Measurements from ENCODE around the gene CTNNAL1.
A peak's percentile ranks its signal among the peaks of the same experiment; 100 is the strongest.

CTNNAL1 gene

DNA sequence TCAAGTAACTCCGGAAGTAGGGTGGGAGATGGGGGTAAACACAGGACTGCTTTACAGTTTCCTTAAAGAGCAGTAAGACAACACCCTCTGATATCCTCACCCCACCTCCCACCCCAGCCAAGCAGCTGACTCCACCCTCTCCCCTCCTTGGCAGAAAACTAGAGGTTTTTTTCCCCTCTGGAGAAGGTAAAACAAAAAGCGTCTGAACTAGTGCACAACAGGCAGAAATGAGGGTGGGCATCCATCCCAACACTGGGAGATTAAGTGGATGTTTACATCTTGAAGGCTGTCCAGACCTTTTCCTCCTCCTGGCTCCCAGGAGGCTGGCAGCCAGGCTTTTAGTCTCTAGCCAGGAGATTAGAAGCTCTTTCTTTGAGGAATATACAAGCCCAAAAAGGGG is 13.9 kb upstream of the CTNNAL1 start:
- no peak for DNase-seq

DNA sequence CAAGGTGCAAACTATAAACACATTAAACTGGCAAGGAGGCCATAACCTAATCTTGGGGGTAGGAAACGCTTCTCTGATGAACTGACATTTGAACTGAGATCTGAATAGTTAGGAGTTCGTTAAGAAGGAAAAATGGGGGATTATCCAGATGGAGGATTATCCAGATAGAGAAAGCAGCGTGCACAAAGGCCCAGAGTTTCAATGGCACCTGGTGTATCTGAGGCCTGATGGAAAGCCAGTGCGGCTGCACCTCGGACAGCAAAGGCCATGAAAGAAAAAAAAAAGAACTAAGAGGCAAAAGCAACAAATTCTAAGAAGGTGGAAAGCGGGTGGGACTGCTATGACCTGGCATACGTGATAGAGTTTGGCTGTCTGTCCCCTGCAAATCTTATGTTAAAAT is 13.0 kb upstream of the CTNNAL1 start:
- no peak for DNase-seq

DNA sequence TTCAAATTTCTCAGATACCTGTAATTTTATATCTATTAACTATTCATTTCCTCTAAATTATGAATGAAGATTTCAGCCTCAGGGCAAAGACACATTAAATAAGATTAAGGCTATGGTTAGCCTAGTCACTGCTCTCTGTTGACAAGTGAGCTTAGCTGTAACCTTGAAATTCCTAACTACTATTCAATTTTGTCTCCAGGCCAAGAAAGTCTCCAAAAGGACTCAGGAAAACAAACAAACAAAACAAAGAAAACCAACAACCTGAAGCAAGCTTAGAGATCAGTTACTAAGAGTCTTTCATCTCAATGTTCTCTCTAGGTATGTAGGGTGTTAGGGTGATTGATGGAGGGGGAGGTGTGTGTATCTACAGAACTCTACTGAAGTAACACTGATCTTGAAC is 9.6 kb upstream of the CTNNAL1 start:
- no peak for DNase-seq

DNA sequence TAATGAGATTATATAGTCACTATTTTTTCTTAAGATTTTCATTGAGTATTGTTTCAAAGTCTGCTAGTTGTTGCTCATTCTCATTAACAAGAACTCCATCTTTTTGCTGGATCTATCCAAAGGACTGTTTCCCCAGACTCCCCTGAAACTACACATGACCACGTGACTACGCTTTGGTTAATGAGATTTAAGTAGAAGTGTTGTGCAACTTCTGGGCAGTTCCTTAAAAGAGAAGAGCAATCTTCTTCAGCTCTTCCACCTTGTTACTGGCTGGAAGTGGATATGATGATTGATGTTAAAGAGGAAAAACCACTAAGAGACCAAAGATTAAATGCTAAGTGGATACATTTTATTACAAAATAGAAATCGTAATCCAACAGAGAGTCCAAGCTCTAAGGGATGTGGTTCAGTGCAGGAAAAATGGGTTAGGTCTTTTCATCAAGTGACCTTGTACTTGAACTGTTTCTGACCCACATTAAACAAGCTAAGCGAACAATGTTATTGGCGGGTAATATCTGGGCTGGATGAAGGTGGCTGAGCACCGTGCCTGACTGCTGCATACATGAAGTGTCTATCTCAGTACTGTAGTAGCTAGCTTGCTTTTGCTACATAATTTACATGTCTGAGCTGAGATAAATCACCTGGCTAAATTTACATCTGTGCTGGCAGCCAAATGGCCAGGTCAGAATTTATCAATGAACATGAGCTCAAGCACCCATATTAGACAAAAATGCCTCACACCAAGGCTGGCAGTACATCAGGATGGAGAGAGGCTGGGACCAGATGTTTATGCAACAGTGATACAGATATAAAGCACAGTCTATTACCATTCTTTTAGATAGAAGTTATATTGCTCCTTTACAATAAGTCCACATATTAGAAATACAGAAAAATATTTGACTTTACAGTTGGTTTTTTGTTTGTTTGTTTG is 7.5 kb upstream of the CTNNAL1 start:
- no peak for DNase-seq

- no peak for DNase-seq
Observed at GRCh38 chr9:109020113-109020512, 6.8 kb upstream of the CTNNAL1 start.

GRCh38 chr9:109019420-109019819 is 6.1 kb upstream of the CTNNAL1 start:
- DNase-seq, result no peak

DNA sequence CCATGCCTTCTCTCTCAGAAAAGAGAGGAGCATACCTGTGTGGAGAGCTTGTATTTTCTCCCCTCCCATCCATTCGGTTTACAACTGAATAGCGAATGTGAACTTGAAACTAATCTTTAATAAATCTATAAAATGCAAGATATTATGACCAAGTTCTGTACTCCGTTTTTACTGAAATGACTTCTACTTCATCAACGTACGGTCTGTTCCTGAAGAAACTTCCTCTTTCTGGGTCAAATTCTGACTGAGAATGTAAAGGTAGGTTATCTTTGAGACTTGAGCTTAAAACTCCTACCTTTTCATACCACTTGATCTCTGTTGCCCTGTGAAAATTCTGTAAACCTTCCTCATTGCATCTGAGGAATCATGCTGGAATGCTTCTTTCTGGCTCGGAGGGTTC is 4.2 kb upstream of the CTNNAL1 start:
- no peak for DNase-seq

- no peak for DNase-seq
Observed at GRCh38 chr9:109017061-109017460, 3.8 kb upstream of the CTNNAL1 start.

DNA sequence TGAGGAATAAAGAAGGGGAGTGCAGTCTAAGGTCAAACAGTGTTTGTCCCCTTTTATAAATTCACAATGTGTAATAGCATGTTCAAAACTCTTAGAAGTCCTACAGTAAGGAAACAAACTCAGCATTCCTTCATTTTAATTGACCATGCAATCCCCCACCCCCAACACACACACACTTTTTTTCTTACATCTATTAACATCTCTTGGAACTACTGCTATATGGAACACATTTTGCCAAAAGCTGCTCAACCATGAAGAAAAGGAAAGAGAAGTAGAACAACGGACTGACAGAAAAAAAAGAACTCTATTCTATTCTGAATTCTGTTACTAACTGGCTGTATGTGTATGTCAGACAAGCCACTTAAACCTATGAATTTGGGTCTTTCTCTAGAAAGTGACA is 2.8 kb upstream of the CTNNAL1 start:
- DNase-seq, result no peak

GRCh38 chr9:109014608-109015280 is 1.4 kb upstream of the CTNNAL1 start:
- DNase-seq, result no peak

DNA sequence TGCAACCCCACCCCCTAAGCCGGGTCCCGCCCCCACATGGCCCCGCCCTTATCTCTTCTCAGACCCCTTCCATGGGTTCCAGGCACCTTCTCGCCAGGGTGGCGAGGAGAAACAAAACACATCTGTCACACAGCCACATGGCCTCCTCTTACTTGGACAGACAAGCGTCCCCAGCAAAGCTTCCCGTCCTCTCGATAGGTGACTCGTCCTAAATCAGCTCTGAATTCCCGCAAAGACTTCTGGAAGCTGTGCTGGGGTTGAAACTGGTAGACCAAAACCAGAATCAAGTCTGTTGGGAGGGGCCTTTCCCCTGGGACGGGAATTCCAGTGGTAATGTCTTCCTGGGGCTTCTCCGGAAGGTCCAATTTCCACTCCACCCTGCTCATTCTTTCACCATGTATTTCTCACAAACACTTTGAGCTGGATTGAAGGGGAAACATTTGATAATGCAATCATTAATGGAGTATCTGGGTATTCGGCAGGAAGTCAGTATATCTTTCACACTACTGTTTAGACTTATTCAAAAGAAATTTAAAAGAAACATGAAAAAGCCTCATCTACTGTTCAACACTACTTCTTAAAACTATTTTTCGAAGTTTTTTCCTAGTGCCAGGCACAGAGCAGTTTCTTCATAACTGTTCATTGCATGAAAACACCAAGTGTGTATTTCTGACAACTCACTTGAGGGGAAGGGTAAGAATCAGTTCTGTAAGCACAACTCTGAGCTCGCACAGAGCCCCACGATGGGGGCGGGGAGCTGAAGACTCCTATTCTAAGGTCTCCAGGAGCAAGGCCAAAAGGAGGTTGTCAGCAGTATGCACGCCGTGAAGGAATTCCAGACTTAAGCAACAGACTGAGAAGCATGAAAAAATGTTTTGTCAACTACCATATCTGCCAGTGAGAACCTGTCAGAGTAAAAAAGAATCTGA is 644 bp upstream of the CTNNAL1 start:
- no peak for DNase-seq

DNA sequence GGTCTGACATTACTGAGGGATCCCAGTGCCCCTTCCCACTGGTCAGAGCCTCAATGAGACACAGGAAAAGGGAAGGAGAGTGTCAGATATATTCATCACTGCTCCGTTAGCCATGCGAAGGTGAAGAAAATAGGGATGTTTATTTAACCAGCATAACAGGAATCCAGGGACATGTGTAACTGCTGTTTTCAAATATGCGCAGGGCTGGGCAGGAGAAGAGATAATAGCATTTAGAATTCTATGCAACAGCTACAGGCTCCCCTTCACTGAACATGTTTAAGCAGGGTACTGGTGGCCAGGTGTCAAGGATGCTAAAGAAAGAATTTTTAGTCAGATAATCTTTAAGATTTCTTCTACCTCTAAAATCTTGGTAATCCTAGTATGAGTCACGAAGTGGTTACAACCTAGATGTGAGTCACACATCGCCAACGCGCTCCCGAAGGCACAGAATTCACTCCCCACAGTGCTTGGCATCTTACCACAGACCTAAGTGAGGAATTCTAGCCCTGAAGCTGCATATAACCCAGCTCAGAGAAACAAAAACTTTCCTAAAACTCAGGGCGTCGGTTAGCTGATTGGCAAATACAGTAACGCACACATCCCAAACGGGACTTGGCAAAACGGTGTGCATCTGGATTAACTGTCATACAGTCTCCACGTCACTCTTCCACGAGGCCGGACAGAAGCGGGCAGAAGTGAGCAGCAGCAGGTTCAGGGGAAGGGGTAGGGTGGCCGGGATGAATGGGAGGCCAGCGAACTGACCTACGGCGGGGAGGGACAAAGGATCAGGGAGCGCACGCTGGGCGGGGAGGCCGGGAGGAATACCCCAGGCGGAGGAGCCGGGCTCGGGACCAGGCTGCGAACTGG is 1.1 kb downstream of the CTNNAL1 start:
- peak; percentile 9 for DNase-seq

- DNase-seq, result no peak
Observed at GRCh38 chr9:109011231-109011671, 2.0 kb downstream of the CTNNAL1 start.

DNA sequence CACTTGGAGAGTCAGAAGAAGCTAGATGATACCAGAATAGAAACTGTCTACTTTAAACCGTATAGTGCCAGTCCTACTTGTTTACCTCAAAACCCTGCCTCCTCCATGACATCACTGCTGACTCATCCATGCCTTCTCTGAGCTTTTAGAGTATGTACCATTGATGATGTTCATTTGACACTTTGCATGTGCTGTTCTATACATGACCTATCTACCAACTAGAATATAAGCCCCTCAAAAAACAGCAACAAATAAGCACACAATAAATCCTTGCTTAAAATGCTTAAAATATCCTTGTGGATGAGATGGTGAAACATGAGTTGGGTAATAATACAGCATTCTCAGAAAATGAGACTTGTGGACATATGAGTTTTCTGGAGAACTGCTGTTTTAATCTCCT is 2.6 kb downstream of the CTNNAL1 start:
- DNase-seq, result peak; percentile 36

DNA sequence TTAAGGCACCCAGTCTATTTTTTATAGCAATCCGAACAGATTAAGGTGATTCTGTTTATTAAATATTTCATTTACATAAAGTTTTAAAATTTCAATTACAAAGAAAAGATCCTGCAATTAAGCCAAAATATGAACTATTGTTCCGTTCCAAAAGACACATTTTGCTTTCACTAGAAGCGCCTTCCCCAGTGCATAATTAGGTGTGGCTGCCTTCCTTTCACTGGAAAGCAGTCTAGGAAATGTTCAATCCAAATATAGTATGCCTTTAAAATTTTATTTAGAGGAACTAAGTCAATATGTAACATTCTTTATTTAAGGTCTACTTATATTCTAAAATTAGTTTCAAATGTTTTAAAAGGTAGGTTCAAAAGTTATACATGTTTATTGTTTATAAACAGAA is 7.6 kb downstream of the CTNNAL1 start:
- no peak for DNase-seq

GRCh38 chr9:109003116-109003515 is 10.2 kb downstream of the CTNNAL1 start:
- no peak for DNase-seq

GRCh38 chr9:109002141-109002540 is 11.2 kb downstream of the CTNNAL1 start:
- DNase-seq, result no peak

GRCh38 chr9:109001275-109001676 is 12.0 kb downstream of the CTNNAL1 start:
- no peak for DNase-seq

DNA sequence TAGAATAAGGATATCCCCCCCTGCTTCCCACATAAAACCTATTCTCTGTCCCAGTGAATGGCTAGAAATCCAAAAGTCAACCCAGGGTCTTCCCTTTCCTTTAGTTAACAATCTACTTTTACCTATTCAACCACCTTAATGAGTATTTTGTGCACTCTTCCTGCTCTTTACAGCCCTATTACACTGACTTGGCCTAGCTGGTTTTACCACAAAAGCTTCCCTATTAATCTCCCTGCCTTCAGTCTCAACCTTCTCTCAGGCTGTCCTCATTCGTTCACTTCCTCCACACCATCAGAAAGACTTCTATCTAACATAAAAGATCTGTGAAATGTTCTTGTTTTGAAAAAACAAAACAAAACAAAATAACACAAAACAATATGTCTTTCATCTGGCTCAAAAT is 16.2 kb downstream of the CTNNAL1 start:
- DNase-seq, result no peak

- no peak for DNase-seq
Observed at GRCh38 chr9:108996643-108997042, 16.7 kb downstream of the CTNNAL1 start.

GRCh38 chr9:108994695-108995094 is 18.6 kb downstream of the CTNNAL1 start:
- DNase-seq, result no peak

GRCh38 chr9:108991479-108991878 is 21.8 kb downstream of the CTNNAL1 start:
- DNase-seq, result no peak

Data from central memory CD4-positive, alpha-beta T cell (primary cell).